ENCODE measurements around the gene TEX261.

DNA sequence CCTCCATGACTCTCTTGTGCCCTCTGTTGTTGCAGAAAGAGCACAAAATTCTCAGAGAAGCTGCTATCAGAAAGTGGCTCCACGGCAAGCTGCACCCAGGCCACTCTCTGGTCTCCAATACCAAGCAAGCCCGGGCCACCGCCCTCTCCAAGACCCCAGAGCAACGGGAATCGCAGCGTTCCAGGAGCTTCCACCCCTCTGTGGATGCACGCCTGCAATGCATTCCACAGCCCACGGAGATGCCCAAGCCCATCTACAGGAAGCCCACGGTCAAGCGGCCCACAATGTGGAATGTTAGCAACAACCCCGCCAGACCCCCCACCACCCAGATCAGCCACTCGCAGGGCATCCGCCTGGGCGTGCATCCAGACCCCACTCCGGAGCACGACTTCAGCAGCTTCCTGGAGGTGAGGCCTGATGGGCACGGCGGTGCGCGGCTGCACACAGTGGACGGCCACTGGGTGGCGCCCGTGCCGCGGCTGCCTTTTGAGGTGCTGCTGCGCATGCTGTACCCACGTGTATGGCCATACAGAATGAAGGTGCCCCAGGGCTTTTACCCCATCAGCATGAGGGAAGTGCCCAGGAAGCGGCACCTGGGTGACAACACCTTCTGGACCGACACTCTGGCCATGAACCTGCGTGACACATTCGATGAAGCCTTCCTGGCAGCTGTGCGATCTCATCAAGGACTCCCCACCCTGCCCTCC lies 9.9 kb downstream of the TEX261 start:
- TF ChIP-seq POLR2AphosphoS5 (IDR thresholded peaks at IDR 0.05; ENCODE audit: low read depth, low read length) = no peak
- no peak for TF ChIP-seq EZH2phosphoT487 (IDR thresholded peaks at IDR 0.05; ENCODE audit: borderline replicate concordance, low read depth)
- TF ChIP-seq CTCF (IDR thresholded peaks at IDR 0.05) = peak; percentile 35
- TF ChIP-seq, protein P1, sequence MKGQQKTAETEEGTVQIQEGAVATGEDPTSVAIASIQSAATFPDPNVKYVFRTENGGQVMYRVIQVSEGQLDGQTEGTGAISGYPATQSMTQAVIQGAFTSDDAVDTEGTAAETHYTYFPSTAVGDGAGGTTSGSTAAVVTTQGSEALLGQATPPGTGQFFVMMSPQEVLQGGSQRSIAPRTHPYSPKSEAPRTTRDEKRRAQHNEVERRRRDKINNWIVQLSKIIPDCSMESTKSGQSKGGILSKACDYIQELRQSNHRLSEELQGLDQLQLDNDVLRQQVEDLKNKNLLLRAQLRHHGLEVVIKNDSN (IDR thresholded peaks at IDR 0.05; ENCODE audit: borderline replicate concordance, low read depth) = no peak
- TF ChIP-seq CHD2 (IDR thresholded peaks at IDR 0.05; ENCODE audit: low read length, partially characterized antibody) = no peak
- TF ChIP-seq TAF1 (IDR thresholded peaks at IDR 0.05; ENCODE audit: borderline replicate concordance, low read depth, low read length) = no peak
- no peak for TF ChIP-seq TCF12 (IDR thresholded peaks at IDR 0.05)
- no peak for TF ChIP-seq MEF2A (IDR thresholded peaks at IDR 0.05; ENCODE audit: borderline replicate concordance, low read depth)
- TF ChIP-seq EP300 (IDR thresholded peaks at IDR 0.05; ENCODE audit: borderline replicate concordance in 1 of 2, low read depth in 1 of 2, low read length in 1 of 2) = no peak
- no peak for TF ChIP-seq YY1 (IDR thresholded peaks at IDR 0.05; ENCODE audit: low read depth)
- no peak for TF ChIP-seq JUND (IDR thresholded peaks at IDR 0.05)
- no peak for TF ChIP-seq PBX3 (IDR thresholded peaks at IDR 0.05)
